ENCODE results near the gene BCAS4. TPM values are rescaled to one million over a fixed set of nuclear protein-coding genes. Genes with fewer than 3 reads are reported as not detected.

The BCAS4 gene
- total and polyA plus RNA-seq, 5 donors from 2014 or later: 8.0 to 17.6 (median 14.0) TPM

DNA sequence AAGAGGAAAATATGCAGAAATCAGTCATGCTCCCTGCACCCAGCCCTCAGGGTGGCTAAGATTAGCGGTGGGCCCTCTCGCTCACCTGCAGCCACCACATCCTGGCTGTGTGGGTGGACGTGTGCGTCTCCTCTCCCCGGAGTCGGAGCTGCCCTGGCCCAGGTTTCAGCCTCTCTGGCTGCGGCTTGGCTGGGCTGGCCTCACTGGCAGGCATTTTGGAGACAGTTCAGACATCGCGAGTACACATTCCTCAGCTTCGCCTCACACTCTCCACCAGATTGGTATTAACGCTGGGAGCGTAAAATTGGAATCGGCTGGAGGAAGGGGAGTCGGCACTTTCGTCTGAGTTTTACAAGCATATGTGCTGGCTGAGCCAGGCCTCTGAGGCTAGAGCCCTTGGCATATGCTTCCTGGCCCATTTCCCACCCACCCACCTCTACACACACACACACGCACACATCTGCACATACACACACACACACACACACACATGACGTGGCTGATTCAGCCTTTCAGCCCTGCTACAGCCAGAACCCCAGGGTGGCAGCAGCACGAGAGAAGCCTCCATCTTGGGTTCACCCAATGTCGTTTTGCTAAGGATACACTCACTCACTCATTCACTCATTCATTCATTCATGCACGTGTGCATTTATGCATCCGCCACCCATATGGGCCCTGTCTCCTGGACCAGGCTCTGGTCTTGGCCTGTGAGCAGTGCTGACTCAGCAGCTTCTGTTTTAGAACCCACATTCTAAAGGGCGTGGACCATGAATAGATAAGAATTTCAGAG is 42.9 kb downstream of the BCAS4 start:
- ATAC-seq (ENCODE audit: low read depth in 2 of 2): peak; percentile 34 to 53
- peaks cover 4% of the 10 kb centered on the region for H3K36me3 ChIP-seq (ENCODE audit: control insufficient read depth, insufficient read depth, low read length)

DNA sequence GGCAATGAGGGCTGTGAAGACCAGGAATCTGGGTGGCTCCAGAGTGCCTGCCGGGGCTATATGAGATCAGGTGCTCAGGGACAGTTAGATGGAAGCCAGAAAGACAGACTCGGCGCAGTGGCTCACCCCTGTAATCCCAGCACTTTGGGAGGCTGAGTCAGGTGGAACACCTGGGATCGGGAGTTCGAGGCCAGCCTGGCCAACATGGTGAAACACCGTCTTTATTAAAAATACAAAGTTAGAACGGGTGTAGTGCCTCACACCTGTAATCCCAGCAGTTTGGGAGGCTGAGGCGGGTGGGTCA is 43.4 kb downstream of the BCAS4 start:
- Histone ChIP-seq H3K4me3 (ENCODE audit: low read depth, low read length) (no peak overlapping the region), H3K4me1 (ENCODE audit: control insufficient read depth, insufficient read depth, low read length, poor library complexity, severe bottlenecking) (no peaks in the 10 kb centered on the region), H3K27me3 (ENCODE audit: control insufficient read depth, insufficient read depth, low read length) (no peaks in the 10 kb centered on the region), H3K27ac (ENCODE audit: insufficient read depth, low read length, poor library complexity, severe bottlenecking) (no peak overlapping the region), H3K36me3 (ENCODE audit: control insufficient read depth, insufficient read depth, low read length) (peaks cover 2% of the 10 kb centered on the region), H3K9me3 (ENCODE audit: control insufficient read depth in 2 of 2, low read length in 2 of 2) (no peaks in the 10 kb centered on the region)
- DNase-seq (no peak), ATAC-seq (ENCODE audit: low read depth in 2 of 2) (no peak)
- H3K9me3 Mint-ChIP-seq: no peaks in the 10 kb centered on the region
- H3K27ac Mint-ChIP-seq: peak overlapping the region in 2 of 3 donors; percentile 67 to 69
- H3K4me3 Mint-ChIP-seq: no peak overlapping the region
- H3K36me3 Mint-ChIP-seq: peaks cover 10% of the 10 kb centered on the region
- H3K27me3 Mint-ChIP-seq: no peaks in the 10 kb centered on the region
- H3K4me1 Mint-ChIP-seq: peaks cover 0 to 12% (median 8%) of the 10 kb centered on the region in 4 donors

More for the DNA sequence above, 42.9 kb downstream of the BCAS4 start:
- peak overlapping the region; percentile 69 to 92 (median 80) for H3K27ac Mint-ChIP-seq
- no peak overlapping the region for H3K27ac ChIP-seq (ENCODE audit: insufficient read depth, low read length, poor library complexity, severe bottlenecking)
- no peaks in the 10 kb centered on the region for H3K9me3 Mint-ChIP-seq
- H3K4me1 ChIP-seq (ENCODE audit: control insufficient read depth, insufficient read depth, low read length, poor library complexity, severe bottlenecking): no peaks in the 10 kb centered on the region
- H3K27me3 ChIP-seq (ENCODE audit: control insufficient read depth, insufficient read depth, low read length): no peaks in the 10 kb centered on the region
- no peaks in the 10 kb centered on the region for H3K9me3 ChIP-seq (ENCODE audit: control insufficient read depth in 2 of 2, low read length in 2 of 2)
- no peaks in the 10 kb centered on the region for H3K27me3 Mint-ChIP-seq
- peak in 1 of 3 donors; percentile 34 for DNase-seq
- peaks cover 0 to 12% (median 8%) of the 10 kb centered on the region in 4 donors for H3K4me1 Mint-ChIP-seq
- H3K4me3 Mint-ChIP-seq: no peak overlapping the region
- H3K36me3 Mint-ChIP-seq: peaks cover 7% of the 10 kb centered on the region
- H3K4me3 ChIP-seq (ENCODE audit: low read depth, low read length): no peak overlapping the region

DNA sequence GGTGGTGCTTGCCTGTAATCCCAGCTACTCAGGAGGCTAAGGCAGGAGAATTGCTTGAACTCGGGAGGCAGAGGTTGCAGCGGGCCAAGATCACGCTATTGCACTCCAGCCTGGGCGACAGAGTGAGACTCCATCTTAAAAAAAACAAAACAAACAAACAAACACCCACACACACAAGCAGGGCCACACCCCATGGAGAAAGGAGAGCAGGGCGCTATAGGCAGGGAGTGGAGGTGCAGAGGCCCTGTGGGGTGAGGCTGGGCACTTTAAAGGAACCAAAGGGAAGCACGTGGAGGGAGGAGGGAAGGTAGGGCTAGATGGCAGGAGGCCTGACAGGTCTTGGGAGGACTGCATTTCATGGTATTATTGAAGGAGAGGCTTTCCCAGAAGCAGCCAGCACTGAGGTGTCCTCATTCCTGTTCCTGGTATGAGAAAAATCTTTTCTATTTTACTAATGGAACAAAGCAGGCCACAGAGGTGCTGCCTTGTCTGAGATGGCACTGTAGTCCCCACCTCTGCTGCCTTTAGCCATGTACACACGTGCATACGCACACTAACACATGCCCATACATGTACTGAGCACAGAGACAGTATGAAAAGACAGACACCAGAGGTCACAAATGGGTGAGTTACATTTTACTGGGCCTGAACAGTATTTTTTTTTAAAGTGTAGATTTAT is 44.0 kb downstream of the BCAS4 start:
- H3K36me3 ChIP-seq (ENCODE audit: control insufficient read depth, insufficient read depth, low read length): no peaks in the 10 kb centered on the region

DNA sequence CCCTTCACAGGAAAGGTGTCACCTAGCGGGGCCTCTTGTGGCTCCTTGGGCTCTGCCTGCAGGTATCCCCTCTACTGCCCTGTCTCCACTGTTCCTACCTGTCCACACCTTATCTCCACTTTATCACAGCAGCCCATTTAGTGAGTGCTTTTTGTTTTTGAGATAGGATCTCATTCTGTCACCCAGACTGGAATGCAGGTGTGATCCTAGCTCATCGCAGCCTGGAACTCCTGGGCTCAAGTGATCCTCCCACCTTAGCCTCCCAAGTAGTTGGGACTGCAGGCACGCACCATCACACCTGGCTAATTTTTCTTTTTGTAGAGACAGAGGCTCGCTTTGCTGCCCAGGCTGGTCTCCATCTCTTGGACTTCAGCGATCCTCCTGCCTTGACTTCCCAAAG is 48.0 kb downstream of the BCAS4 start:
- no peak for DNase-seq
- H3K4me3 Mint-ChIP-seq: no peak overlapping the region
- Histone ChIP-seq H3K9me3 (ENCODE audit: control insufficient read depth in 2 of 2, low read length in 2 of 2) (no peaks in the 10 kb centered on the region), H3K4me1 (ENCODE audit: control insufficient read depth, insufficient read depth, low read length, poor library complexity, severe bottlenecking) (peaks cover 6% of the 10 kb centered on the region), H3K27ac (ENCODE audit: insufficient read depth, low read length, poor library complexity, severe bottlenecking) (no peak overlapping the region), H3K27me3 (ENCODE audit: control insufficient read depth, insufficient read depth, low read length) (no peaks in the 10 kb centered on the region), H3K4me3 (ENCODE audit: low read depth, low read length) (no peak overlapping the region), H3K36me3 (ENCODE audit: control insufficient read depth, insufficient read depth, low read length) (no peaks in the 10 kb centered on the region)
- H3K27ac Mint-ChIP-seq: no peak overlapping the region
- peaks cover 11% of the 10 kb centered on the region for H3K36me3 Mint-ChIP-seq
- peaks cover 0 to 25% (median 6%) of the 10 kb centered on the region in 4 donors for H3K4me1 Mint-ChIP-seq
- H3K9me3 Mint-ChIP-seq: no peaks in the 10 kb centered on the region
- H3K27me3 Mint-ChIP-seq: no peaks in the 10 kb centered on the region
- ATAC-seq (ENCODE audit: low read depth in 2 of 2): no peak

More for the DNA sequence above, 44.0 kb downstream of the BCAS4 start:
- DNase-seq (no peak), ATAC-seq (ENCODE audit: low read depth in 2 of 2) (no peak)
- Mint-ChIP-seq H3K27ac (peak overlapping the region in 2 of 3 donors; percentile 15 to 67), H3K4me1 (peaks cover 0 to 17% (median 8%) of the 10 kb centered on the region in 4 donors), H3K27me3 (no peaks in the 10 kb centered on the region), H3K36me3 (peaks cover 11% of the 10 kb centered on the region), H3K4me3 (no peak overlapping the region), H3K9me3 (no peaks in the 10 kb centered on the region)
- Histone ChIP-seq H3K4me1 (ENCODE audit: control insufficient read depth, insufficient read depth, low read length, poor library complexity, severe bottlenecking) (no peaks in the 10 kb centered on the region), H3K27ac (ENCODE audit: insufficient read depth, low read length, poor library complexity, severe bottlenecking) (no peak overlapping the region), H3K4me3 (ENCODE audit: low read depth, low read length) (no peak overlapping the region), H3K27me3 (ENCODE audit: control insufficient read depth, insufficient read depth, low read length) (no peaks in the 10 kb centered on the region), H3K9me3 (ENCODE audit: control insufficient read depth in 2 of 2, low read length in 2 of 2) (no peaks in the 10 kb centered on the region)

DNA sequence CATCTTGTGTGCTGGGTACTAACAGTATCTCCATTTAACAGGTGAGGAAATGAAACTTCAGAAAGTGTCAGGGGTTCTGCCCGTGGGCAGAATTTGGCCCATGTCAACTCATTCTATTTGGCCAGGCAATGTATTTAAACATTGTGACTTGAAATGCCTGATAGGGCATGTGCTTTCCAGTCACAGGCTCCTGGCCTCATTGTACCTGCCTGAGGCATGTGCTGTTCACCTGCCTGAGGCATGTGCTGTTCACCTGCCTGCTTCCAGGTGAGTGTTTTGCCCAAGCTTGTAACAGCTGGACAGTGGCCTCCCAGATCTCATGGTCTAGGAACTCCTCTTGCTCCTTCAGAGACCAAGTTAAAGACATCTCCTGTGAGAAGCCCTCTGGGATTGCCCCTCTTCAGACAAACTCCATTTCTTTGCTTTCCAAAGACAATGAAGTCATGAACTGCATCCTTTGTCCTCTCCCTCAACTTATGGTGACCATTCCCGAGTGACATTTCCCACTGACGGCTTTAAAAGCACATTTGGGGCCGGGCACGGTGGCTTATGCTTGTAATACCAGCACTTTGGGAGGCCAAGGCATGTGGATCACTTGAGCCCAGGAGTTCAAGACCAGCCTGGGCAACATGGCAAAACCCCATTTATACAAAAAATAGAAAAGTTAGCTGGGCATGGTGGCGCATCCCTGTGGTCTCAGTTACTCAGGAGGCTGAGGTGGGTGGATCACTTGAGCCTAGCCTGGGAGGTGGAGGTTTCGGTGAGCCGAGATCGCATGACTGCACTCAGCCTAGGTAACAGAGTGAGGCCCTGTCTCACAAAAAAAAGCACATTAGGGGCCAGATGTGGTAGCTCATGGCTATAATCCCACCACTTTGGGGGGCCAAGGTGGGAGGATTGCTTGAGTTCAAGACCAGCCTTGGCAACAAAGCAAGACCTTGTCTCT is 48.7 kb downstream of the BCAS4 start:
- Mint-ChIP-seq H3K4me1 (peaks cover 0 to 21% (median 5%) of the 10 kb centered on the region in 4 donors), H3K36me3 (peaks cover 14% of the 10 kb centered on the region), H3K4me3 (no peak overlapping the region), H3K27me3 (no peaks in the 10 kb centered on the region), H3K27ac (peak overlapping the region in 1 of 3 donors; percentile 14), H3K9me3 (no peaks in the 10 kb centered on the region)
- DNase-seq (no peak), ATAC-seq (ENCODE audit: low read depth in 2 of 2) (no peak)
- Histone ChIP-seq H3K27me3 (ENCODE audit: control insufficient read depth, insufficient read depth, low read length) (no peaks in the 10 kb centered on the region), H3K9me3 (ENCODE audit: control insufficient read depth in 2 of 2, low read length in 2 of 2) (no peaks in the 10 kb centered on the region), H3K36me3 (ENCODE audit: control insufficient read depth, insufficient read depth, low read length) (no peaks in the 10 kb centered on the region), H3K27ac (ENCODE audit: insufficient read depth, low read length, poor library complexity, severe bottlenecking) (no peak overlapping the region), H3K4me1 (ENCODE audit: control insufficient read depth, insufficient read depth, low read length, poor library complexity, severe bottlenecking) (peaks cover 6% of the 10 kb centered on the region), H3K4me3 (ENCODE audit: low read depth, low read length) (no peak overlapping the region)

DNA sequence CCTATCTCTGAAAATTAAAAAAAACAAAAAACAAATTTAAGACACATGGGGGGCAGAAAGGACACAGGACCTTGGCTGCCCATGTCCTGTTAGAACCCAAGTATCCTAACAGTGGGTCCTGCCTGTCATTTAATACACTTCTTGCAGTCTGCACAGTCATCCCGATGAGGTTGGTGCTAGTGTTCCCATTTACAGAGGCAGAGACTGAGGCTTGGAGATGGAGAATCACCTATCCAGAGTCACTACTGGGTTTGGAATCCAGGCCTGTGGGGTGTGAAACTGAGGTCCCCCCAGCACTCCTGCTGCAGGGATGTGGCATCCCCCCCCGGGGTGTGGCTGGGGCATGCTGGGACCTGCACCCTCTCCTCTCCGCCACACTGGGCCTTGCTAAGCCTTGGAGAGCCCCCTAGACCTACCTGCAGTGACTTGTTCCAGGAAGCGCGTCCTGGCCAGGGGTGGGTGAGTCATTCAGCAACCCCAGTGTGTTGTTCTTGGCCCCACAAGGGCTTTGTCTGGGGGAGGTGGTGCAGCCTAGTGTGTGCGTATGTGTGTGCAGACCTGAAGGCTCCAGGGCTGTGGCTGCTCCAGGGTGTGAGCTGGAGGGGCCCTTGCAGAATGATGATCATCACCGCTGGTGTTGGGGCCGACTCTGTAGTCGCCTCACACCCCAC is 49.7 kb downstream of the BCAS4 start:
- no peak overlapping the region for H3K27ac ChIP-seq (ENCODE audit: insufficient read depth, low read length, poor library complexity, severe bottlenecking)
- H3K9me3 Mint-ChIP-seq: no peaks in the 10 kb centered on the region
- peak in 1 of 3 donors; percentile 87 for DNase-seq

More for the DNA sequence above, 49.7 kb downstream of the BCAS4 start:
- peak overlapping the region in 1 of 4 donors; percentile 86 for H3K4me3 Mint-ChIP-seq
- Histone ChIP-seq H3K9me3 (ENCODE audit: control insufficient read depth in 2 of 2, low read length in 2 of 2) (no peaks in the 10 kb centered on the region), H3K4me3 (ENCODE audit: low read depth, low read length) (no peak overlapping the region), H3K36me3 (ENCODE audit: control insufficient read depth, insufficient read depth, low read length) (no peaks in the 10 kb centered on the region), H3K4me1 (ENCODE audit: control insufficient read depth, insufficient read depth, low read length, poor library complexity, severe bottlenecking) (peaks cover 6% of the 10 kb centered on the region), H3K27me3 (ENCODE audit: control insufficient read depth, insufficient read depth, low read length) (no peaks in the 10 kb centered on the region)
- no peaks in the 10 kb centered on the region for H3K27me3 Mint-ChIP-seq
- peak; percentile 95 for ATAC-seq (ENCODE audit: low read depth in 2 of 2)
- peaks cover 19% of the 10 kb centered on the region for H3K36me3 Mint-ChIP-seq
- H3K4me1 Mint-ChIP-seq: peaks cover 0 to 21% (median 5%) of the 10 kb centered on the region in 4 donors
- H3K27ac Mint-ChIP-seq: peak overlapping the region in 1 of 3 donors; percentile 26
